B cell (primary cell): Measurements from ENCODE around the gene PTCD2. TPM values are rescaled to one million over a fixed set of nuclear protein-coding genes. Genes with fewer than 3 reads are reported as not detected.

Source experiments
- ATAC-seq: fragments of 200-7000 bp; cut with Tn5 transposase; one replicate; pipeline ENCODE4 v1.10.0; 2021; ENCODE audit warnings: low read depth, mild to moderate bottlenecking, moderate number of reproducible peaks, moderate library complexity
- CTCF ChIA-PET: fragments of 350-600 bp; sonication (Branson Sonifier 250); formaldehyde crosslinking; loops from one replicate; lab custom pipeline; 2021; ENCODE audit warnings: antibody characterized with exemption, inconsistent platforms; lab: Charles Lee
- POLR2A ChIA-PET: fragments of 350-600 bp; sonication (Branson Sonifier 250); formaldehyde crosslinking; loops from one replicate; lab custom pipeline; 2021; ENCODE audit warnings: antibody characterized with exemption; lab: Charles Lee
- DNase-seq: peaks from one replicate; pipeline ENCODE4 v3.0.0; 2013
- H2AFZ ChIP-seq: 2 replicates; pipeline ENCODE4 v1.6.1; 2012; ENCODE audit warnings: mild to moderate bottlenecking, low read depth, low read length; ENCODE audit not compliant: insufficient read depth, poor library complexity, severe bottlenecking
- H3K27ac ChIP-seq, 2 donors: 1 replicate in 1 of 2; 2 replicates in 1 of 2; pipeline ENCODE4 v1.5.1; 2012 to 2013; ENCODE audit warnings: low read length in 2 of 2, mild to moderate bottlenecking in 2 of 2, moderate library complexity in 1 of 2
- H3K27me3 ChIP-seq, 4 experiments: fragments of 200-600 bp in 1 of 4; sonication (generic) in 1 of 4; replicated peaks in 1 of 4; 1 replicate in 2 of 4; 2 replicates in 2 of 4; pipeline versions ENCODE4 v1.6.1 to v1.7.0; 2013 to 2016; ENCODE audit warnings: low read length in 3 of 4, mild to moderate bottlenecking in 2 of 4, mixed read lengths in 1 of 4, moderate library complexity in 1 of 4; ENCODE audit not compliant: insufficient read depth in 4 of 4, control insufficient read depth in 3 of 4; ENCODE audit errors: control extremely low read depth in 1 of 4
- H3K36me3 ChIP-seq, 2 experiments: replicated peaks in 1 of 2; 1 replicate in 1 of 2; 2 replicates in 1 of 2; pipeline versions ENCODE4 v1.6.1 to v1.7.1; 2013; ENCODE audit warnings: low read length in 1 of 2; ENCODE audit not compliant: insufficient read depth in 2 of 2, control insufficient read depth in 1 of 2; ENCODE audit errors: control extremely low read depth in 1 of 2, extremely low read depth in 1 of 2
- H3K4me1 ChIP-seq, 2 donors: fragments of 200-600 bp in 1 of 2; sonication (generic) in 1 of 2; 1 replicate in 1 of 2; 2 replicates in 1 of 2; pipeline versions ENCODE4 v1.5.1 to v1.6.1; 2013 to 2017; ENCODE audit warnings: low read length in 2 of 2; ENCODE audit not compliant: control insufficient read depth in 2 of 2, insufficient read depth in 2 of 2
- H3K4me2 ChIP-seq: replicated peaks from 2 replicates; pipeline ENCODE3; 2012; ENCODE audit warnings: mild to moderate bottlenecking, low read depth, low read length; ENCODE audit not compliant: poor library complexity, severe bottlenecking
- H3K4me3 ChIP-seq, 5 experiments: fragments of 200-600 bp in 1 of 5; sonication (generic) in 1 of 5; 1 replicate in 3 of 5; 2 replicates in 2 of 5; pipeline versions ENCODE4 v1.5.1 to v1.7.0; 2011 to 2016; ENCODE audit warnings: low read length in 4 of 5, mild to moderate bottlenecking in 4 of 5, low read depth in 2 of 5, control low read depth in 1 of 5, moderate library complexity in 1 of 5; ENCODE audit not compliant: insufficient read depth in 1 of 5; ENCODE audit errors: control extremely low read depth in 1 of 5, extremely low read depth in 1 of 5
- H3K79me2 ChIP-seq: fragments of 200-600 bp; sonication (generic); one replicate; pipeline ENCODE4 v1.6.0; 2016; ENCODE audit warnings: low read length; ENCODE audit not compliant: control insufficient read depth, insufficient read depth
- H3K9ac ChIP-seq: fragments of 200-600 bp; sonication (generic); 2 replicates; pipeline ENCODE4 v1.6.1; 2017; ENCODE audit warnings: mild to moderate bottlenecking, low read length, moderate library complexity
- H3K9me3 ChIP-seq, 3 donors: one replicate each; pipeline versions ENCODE4 v1.6.1 to v1.7.1; 2013; ENCODE audit warnings: low read length in 2 of 3; ENCODE audit not compliant: control insufficient read depth in 2 of 3, insufficient read depth in 1 of 3; ENCODE audit errors: control extremely low read depth in 1 of 3
- H4K20me1 ChIP-seq: 2 replicates; pipeline ENCODE4 v1.6.0; 2012; ENCODE audit warnings: mild to moderate bottlenecking, low read length; ENCODE audit not compliant: insufficient read depth, control insufficient read depth, poor library complexity, severe bottlenecking
- H3K27ac Mint-ChIP-seq: one replicate; pipeline ENCODE4 v1.8.0; 2021; ENCODE audit warnings: mixed read lengths
- H3K27me3 Mint-ChIP-seq: one replicate; pipeline ENCODE4 v1.8.0; 2021; ENCODE audit warnings: mixed read lengths
- H3K4me1 Mint-ChIP-seq: one replicate; pipeline ENCODE4 v1.8.0; 2021; ENCODE audit warnings: mixed read lengths
- H3K4me3 Mint-ChIP-seq: one replicate; pipeline ENCODE4 v1.8.0; 2021; ENCODE audit warnings: mixed read lengths
- H3K9me3 Mint-ChIP-seq: one replicate; pipeline ENCODE4 v1.8.0; 2022; ENCODE audit warnings: mixed read lengths; ENCODE audit not compliant: insufficient read depth
- CTCF ChIP-seq: fragments of 200-600 bp; IDR thresholded peaks from one replicate; pipeline ENCODE4 v1.8.0; 2022; ENCODE audit warnings: antibody characterized with exemption, mild to moderate bottlenecking
- EZH2 ChIP-seq: IDR thresholded peaks from 2 replicates; pipeline ENCODE4 v1.6.1; 2012; ENCODE audit warnings: borderline replicate concordance, low read depth, mild to moderate bottlenecking, moderate library complexity, low read length; ENCODE audit not compliant: insufficient read depth, poor library complexity, severe bottlenecking
- WGBS: methylation state at CpG from one replicate; pipeline ENCODE4 v1.1.5; 2013; ENCODE audit warnings: missing lambda C conversion rate; ENCODE audit not compliant: insufficient coverage; 5-methylcytosine and 5-hydroxymethylcytosine counted together
- intact Hi-C: fragments of 100-400 bp; cut with micrococcal nuclease; formaldehyde crosslinking; loops from one replicate; pipeline ENCODE4 v1.10.0; 2022
- polyA minus RNA-seq: library from RNA; depleted of rRNA, polyadenylated mRNA; stranded (reverse); fragments of >200 nt; gene quantifications from 2 replicates; pipeline ENCODE4 v1.2.3, GENCODE V29; 2012
- polyA plus RNA-seq: library from polyadenylated mRNA; depleted of rRNA; stranded (reverse); fragments of >200 nt; gene quantifications from 2 replicates; pipeline ENCODE4 v1.2.3, GENCODE V29; 2012
- total RNA-seq, 2 donors: library from RNA; stranded (reverse); fragments of 120-200 nt in 1 of 2; gene quantifications; 1 replicate in 1 of 2; 2 replicates in 1 of 2; pipeline versions ENCODE4 v1.2.3 to v1.2.4, GENCODE V29; 2013 to 2022

Gene PTCD2, protein sequence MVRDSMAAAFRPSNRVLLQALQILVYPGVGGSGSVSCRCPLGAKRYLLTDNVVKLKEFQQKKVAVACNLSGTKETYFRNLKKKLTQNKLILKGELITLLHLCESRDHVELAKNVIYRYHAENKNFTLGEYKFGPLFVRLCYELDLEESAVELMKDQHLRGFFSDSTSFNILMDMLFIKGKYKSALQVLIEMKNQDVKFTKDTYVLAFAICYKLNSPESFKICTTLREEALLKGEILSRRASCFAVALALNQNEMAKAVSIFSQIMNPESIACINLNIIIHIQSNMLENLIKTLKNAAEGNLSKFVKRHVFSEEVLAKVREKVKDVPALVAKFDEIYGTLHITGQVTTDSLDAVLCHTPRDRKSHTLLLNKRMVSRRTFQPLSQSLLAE
- total RNA-seq (10.1 and 10.5 TPM in 2 replicates), polyA plus RNA-seq (3.3 and 3.7 TPM in 2 replicates), polyA minus RNA-seq (3.0 and 5.4 TPM in 2 replicates)
- total RNA-seq (2013): 6.6 TPM

DNA sequence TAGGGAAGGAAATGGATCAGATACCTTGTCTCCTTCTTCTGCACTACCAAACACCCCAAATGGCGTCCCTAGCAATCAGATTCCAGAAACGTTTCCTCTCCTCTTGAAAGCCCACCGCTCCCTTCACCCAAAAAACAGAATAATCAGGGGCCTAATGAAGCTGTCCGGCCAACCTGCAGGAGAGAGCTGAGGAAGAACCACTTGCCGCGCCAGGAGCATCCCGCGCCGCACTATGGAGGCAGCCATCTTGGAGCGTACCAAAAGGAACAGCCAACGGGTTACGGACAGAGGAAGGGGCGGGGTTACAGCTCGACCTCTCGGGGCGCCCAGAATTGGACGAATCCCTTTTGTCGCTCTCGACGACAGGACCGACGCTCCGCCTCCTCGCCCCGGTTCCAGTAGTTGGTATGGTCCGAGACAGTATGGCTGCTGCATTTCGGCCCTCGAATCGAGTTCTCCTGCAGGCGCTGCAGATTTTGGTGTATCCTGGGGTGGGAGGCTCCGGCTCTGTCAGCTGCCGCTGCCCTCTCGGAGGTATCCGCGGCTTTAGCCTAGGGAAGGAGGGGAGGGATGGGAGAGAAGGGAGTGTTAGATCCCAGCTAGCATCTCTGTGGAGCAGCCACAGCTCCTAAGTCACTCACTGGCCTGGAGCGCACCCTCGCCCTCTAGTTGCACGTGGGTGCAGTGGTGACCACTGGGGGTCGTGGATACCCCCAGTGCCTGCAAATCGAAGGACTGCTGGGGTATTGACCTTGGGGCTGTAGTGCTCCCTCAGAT lies at the start of gene PTCD2, which contains the start of gene MRPS27:
Gene PTCD2, plus strand, starts transcription at position 398 of the 777 bp plus-strand sequence. Its CDS starts 10 bp downstream, at position 408.
Gene MRPS27, minus strand, starts transcription at position 265 of the 777 bp plus-strand sequence. Its CDS starts 19 bp downstream, at position 246.
- peaks cover 8 to 13% of the 10 kb centered on the region in 2 donors for H3K4me1 ChIP-seq
- peak; percentile 99 for ATAC-seq
- ChIA-PET POLR2A (interaction anchor here (1.0 to 1.6 kb wide), 3 partner anchors 12 to 733 kb away, joined by 3 to 24 read pairs (median 3); partner anchors contain the start of gene MCCC2), CTCF (interaction anchor here (0.6 to 5.9 kb wide), 5 partner anchors 9 to 494 kb away, joined by 3 to 52 read pairs (median 3); no protein-coding TSS in a partner anchor)
- peaks cover 4 to 7% of the 10 kb centered on the region in 2 experiments for H3K36me3 ChIP-seq
- WGBS: under 1% methylated on average over 39 of the region's 40 CpGs
- Mint-ChIP-seq H3K9me3 (no peaks in the 10 kb centered on the region), H3K27me3 (no peaks in the 10 kb centered on the region), H3K4me1 (peaks cover 29% of the 10 kb centered on the region), H3K27ac (peak within 1 kb of the TSS; percentile 95), H3K4me3 (peak within 1 kb of the TSS; percentile 91)
- peak within 1 kb of the TSS; percentile 89 for H2AFZ ChIP-seq
- intact Hi-C loops: loop anchor here (1.0 to 2.0 kb wide), 4 partner anchors 12 to 1245 kb away; partner anchors contain the start of genes ANKRA2, TNPO1 and UTP15
- H3K9me3 ChIP-seq: no peaks in the 10 kb centered on the region
- H4K20me1 ChIP-seq: no peaks in the 10 kb centered on the region
- H3K79me2 ChIP-seq: peaks cover 53% of the 10 kb centered on the region
- H3K27ac ChIP-seq: peak within 1 kb of the TSS; percentile 47 to 60
- no peaks in the 10 kb centered on the region for H3K27me3 ChIP-seq
- DNase-seq: peak; percentile 97
- H3K9ac ChIP-seq: peak within 1 kb of the TSS; percentile 74
- no peak for TF ChIP-seq CTCF
- TF ChIP-seq EZH2: no peak
- peak within 1 kb of the TSS; percentile 92 for H3K4me2 ChIP-seq
- peak within 1 kb of the TSS; percentile 61 to 98 (median 81) for H3K4me3 ChIP-seq
